Astrocyte of the spinal cord (primary cell): ENCODE data around the gene PARD6A.

Experiments
- DNase-seq: peaks from one replicate; pipeline ENCODE4 v3.0.0; 2011; ENCODE audit warnings: low read depth, low spot score
- H3K4me3 ChIP-seq: 2 replicates; pipeline ENCODE4 v1.5.1; 2011; ENCODE audit warnings: low read depth, mild to moderate bottlenecking, low read length, moderate library complexity
- in situ Hi-C: cut with HindIII; loops from 2 replicates; pipeline ENCODE4 v1.10.0; 2017; ENCODE audit warnings: low sequenced_read_pairs
- TF ChIP-seq, protein P1 (sequence below): IDR thresholded peaks from 2 replicates; pipeline ENCODE4 v1.5.1; 2012; ENCODE audit warnings: low read depth, mild to moderate bottlenecking, low read length, inconsistent platforms

The PARD6A gene

DNA sequence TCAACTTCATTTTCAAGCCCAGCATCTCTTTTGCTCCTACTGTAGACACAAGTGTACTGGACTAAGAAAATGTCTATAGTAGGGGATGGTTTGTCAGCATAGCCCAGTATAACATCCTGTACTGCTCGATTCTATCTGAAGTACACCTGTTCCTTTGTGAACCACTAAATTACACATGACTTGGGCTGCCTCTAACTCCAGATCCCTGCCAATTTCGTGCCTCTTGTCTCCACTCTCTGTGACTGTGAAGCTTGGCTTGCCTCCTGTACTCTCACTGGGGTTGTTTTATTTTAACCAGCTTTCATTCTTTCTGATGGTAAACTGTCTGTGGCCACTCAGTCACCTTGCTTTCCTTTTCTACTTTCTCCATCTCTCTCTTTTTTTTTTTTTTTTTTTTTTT, 33.9 kb downstream of the PARD6A start:
- H3K4me3 ChIP-seq: no peak overlapping the region
- TF ChIP-seq, protein P1, sequence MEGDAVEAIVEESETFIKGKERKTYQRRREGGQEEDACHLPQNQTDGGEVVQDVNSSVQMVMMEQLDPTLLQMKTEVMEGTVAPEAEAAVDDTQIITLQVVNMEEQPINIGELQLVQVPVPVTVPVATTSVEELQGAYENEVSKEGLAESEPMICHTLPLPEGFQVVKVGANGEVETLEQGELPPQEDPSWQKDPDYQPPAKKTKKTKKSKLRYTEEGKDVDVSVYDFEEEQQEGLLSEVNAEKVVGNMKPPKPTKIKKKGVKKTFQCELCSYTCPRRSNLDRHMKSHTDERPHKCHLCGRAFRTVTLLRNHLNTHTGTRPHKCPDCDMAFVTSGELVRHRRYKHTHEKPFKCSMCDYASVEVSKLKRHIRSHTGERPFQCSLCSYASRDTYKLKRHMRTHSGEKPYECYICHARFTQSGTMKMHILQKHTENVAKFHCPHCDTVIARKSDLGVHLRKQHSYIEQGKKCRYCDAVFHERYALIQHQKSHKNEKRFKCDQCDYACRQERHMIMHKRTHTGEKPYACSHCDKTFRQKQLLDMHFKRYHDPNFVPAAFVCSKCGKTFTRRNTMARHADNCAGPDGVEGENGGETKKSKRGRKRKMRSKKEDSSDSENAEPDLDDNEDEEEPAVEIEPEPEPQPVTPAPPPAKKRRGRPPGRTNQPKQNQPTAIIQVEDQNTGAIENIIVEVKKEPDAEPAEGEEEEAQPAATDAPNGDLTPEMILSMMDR: no peak
- DNase-seq: no peak
- in situ Hi-C loops: no loop called here

DNA sequence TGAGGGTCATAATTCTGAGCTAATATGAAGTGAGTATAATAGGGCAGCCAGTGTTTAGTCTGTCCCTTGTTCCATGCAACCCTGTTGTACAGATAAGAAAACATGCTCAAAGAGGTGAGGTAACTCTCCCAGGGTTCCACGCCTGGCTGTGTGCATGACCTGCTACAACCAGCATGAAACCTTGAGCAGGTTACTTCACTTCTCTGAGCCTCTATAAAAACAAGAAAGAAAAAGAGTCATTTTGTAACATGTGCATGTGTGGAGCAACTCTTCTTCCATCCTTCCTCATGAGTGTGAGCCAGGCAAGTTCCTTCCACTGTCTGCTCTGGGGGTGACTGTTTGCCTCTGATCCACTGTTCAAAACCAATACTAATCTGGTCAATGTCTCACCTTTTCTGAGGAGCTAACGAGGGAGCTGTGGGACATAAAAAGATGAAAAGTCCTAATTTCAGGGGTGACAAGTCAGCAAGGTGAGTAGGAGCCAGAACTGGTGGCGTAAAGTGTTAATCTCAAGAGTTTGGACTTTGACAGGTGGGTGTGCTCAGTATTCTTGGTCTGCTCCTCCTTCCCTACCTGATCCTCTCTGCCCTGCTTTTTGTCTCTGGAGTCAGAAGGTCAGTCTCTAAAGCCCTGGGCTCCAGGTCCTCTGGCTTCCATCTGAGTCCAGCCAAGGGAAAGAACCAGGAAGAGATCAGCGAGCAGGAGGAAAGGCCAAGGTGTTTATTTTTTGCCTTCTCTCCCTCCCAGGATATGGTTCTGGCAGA, 36.8 kb downstream of the PARD6A start:
- in situ Hi-C loops: no loop called here
- TF ChIP-seq, protein P1: no peak
- no peak overlapping the region for H3K4me3 ChIP-seq
- no peak for DNase-seq

DNA sequence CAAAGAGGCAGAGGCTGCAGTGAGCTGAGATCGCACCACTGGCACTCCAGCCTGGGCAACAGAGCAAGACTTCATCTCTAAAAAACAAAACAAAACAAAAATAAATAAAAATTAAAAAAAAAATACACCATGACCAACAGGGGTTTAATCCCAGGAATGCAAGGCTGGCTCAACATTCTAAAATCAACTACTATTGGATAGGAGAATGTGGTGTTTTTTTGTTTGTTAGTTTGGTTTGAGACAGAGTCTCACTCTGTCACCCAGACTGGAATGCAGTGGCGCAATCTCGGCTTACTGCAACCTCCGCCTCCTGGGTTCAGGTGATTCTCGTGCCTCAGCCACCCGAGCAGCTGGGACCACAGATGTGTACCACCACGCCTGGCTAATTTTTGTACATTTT, 38.5 kb downstream of the PARD6A start:
- H3K4me3 ChIP-seq: no peak overlapping the region
- in situ Hi-C loops: no loop called here
- DNase-seq: no peak
- TF ChIP-seq, protein P1: no peak

DNA sequence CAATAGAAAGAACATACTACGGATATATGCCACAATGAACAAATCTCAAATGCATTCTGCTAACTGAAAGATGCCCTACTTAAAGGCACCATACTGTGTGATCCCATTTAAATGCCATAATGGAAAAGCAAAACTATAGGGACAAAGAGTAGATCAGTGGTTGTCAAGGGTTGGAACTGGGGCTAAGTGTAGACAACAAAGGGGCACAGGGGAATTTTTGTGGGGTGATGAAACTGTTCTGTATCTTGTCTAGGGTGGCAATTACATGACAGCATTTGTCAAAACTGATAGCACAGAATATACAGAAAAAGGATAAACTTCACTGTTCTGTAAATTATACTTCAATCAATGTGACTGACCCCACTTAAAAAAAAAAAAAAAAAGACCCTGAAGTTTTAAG, 40.7 kb downstream of the PARD6A start:
- no peak for DNase-seq
- in situ Hi-C loops: no loop called here
- TF ChIP-seq, protein P1: no peak
- H3K4me3 ChIP-seq: no peak overlapping the region

DNA sequence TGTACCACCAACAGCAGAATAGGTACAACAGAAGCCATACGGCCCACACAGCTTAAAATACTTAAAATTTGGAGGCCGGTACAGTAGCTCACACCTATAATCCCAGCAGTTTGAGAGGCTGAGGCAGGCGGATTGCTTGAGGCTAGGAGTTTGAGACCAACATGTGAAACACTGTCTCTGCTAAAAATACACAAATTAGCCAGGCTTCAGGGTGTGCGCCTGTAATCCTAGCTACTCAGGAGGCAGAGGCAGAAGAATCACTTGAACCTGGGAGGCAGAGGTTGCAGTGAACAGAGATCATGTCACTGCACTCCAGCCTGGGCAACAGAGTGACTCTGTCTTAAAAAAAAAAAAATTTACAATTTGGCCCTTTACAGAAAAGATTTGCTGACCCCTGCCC, 41.4 kb downstream of the PARD6A start:
- TF ChIP-seq, protein P1: no peak
- H3K4me3 ChIP-seq: no peak overlapping the region
- no peak for DNase-seq
- in situ Hi-C loops: no loop called here

DNA sequence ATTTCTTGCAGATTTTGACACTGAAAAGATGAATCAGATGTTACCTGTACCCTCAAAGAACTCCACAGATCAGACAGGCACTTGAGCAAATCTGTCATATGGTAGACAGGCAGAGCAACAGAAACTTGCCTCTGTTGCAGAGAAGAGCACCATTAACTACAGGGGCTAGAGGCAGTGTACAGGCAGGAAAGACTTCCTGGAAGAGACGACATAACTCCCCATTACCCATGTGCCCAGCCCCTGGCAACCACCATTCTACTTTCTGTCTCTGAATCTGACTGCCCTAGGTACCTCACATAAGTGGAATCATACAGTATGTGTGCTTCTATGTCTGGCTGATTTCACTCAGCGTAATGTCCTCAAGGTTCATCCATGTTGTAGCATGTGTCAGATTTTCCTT, 42.9 kb downstream of the PARD6A start:
- in situ Hi-C loops: no loop called here
- TF ChIP-seq, protein P1: no peak

More for the DNA sequence above, 42.9 kb downstream of the PARD6A start:
- no peak overlapping the region for H3K4me3 ChIP-seq
- no peak for DNase-seq
